ENCODE data around the gene MAGI1. TPM values are rescaled to one million over a fixed set of nuclear protein-coding genes. Genes with fewer than 3 reads are reported as not detected.

MAGI1 gene
- polyA plus RNA-seq, 5 donors: 17.5 to 29.3 (median 27.6) TPM

DNA sequence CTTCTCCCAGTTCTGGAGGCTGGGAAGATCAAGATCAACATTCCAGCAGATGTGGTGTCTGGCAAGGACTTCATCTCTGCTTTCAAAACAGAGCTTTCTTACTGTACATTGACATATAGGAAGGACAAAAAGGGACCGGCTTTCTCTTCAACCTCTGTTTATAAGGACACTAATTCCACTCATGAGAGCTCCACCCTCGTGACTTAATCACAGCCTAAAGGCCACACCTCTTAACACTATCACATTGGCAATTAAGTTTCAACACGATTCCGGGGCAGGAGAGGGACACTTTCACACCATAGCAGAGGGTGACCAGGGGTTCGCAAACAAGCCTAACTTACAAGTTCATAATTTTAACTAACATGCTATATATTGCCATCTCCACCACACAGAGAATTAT is 231.5 kb downstream of the MAGI1 start:
- no peak for DNase-seq

DNA sequence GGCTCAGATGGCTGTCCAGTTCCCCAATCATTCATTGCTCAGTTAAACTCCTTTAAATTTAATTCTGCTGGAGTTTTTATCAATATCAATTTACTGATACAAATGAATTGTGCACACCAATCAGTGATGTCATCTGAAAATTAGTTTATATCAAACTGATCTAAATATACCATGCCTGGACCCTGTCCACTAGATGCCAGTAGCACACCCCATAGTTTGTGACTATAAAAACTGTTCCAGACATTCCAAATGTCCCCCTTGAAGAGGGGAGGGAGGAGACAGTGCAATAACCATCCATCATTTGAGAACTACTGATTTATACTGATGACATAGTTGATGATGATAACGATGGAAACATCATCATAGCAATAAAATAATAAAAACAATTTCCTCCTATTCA is 232.1 kb downstream of the MAGI1 start:
- DNase-seq: no peak

- no peak for DNase-seq
These were observed 242.0 kb downstream of the MAGI1 start for GRCh38 chr3:65796676-65797075.

DNA sequence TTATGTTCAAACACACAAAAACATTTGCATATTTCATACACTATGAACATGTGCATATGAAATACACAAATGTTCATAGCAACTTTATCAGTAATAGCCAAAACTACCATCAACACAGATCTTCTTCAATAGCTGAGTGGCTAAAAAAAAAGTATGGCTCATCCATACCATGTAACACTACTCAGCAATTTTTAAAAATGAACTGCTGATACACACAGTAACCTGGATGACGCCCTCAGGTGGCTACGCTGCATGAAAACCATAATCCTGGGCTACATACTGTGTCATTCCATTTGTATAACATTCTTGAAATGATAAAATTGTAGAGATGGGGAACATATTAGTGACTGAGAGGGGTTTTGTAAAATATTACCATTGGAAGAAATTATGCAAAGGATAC is 243.6 kb downstream of the MAGI1 start:
- no peak for DNase-seq

- no peak for DNase-seq
These were observed 245.1 kb downstream of the MAGI1 start for GRCh38 chr3:65793495-65794200.

DNA sequence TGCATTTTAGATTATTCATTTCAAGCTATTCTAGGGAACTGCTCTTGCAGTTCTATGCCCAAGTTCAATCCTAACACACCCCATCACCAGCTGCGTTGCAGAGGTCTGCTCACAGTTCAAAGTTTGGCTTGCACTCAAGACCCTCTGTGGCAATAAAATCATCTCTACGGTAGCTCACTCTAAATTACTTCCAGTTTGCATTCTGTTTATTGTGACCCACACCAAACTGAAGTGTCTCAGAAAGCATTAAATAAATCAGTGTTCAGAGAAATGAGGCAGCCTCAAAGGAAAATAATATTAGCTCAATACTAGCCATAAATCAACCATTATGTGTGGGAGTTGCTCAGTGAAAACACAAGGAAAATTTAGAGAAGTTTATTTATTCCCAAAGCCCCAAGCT is 250.3 kb downstream of the MAGI1 start:
- no peak for DNase-seq

DNA sequence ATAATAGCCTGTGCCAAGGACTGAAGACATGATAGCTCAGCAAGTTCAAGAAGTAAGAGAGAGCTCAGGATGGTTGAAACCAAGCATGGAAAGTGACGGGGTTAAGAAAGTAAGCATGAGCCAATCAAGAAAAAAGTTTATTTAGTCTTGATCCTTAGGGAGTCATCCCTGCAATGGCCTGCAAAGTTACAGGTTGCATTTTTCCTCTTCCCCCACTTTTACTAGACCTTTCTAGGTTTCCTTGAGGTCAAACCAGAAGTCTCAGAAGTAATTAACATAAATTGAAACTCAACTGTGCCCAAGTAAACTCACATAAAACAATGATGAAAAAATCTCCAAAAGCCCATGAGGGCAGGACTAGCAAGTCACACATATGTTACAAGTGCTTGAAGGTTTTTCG is 250.9 kb downstream of the MAGI1 start:
- DNase-seq: no peak

DNA sequence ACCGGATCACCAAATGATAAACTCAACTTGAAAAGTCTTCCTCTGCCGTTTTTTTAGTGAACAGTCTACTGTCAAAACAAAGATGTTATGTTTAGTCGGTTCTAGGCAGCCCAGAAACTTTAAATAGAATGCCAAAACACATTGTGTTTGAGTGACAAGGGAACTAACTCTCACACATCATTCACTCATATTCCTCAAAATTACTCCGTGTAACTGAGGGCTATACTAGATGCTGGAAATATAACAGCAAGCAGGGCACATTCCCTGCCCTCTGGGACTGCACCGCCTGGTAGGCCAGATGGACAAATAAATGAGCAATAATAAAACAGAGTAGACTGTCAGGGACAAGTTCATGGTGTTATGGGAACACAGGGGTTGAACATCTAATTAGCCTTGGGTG is 251.4 kb downstream of the MAGI1 start:
- no peak for DNase-seq

DNA sequence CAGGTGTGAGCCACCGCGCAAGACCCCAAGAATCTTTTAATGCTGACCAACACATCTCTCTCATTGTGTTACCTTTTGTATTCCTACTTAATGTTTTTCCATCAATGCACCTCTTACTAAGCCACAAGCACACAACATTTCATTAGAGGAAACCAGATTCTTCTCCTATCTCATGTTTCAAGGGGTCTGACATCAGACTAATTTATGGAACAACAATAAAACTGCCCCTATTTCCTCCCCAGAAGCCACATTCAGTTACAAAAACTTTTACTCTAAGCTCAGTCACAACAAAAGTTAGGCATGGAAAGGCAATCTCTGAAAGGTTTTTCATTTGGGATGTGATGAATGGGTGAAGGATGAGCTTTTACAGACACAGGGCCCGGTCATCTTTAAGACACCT is 251.8 kb downstream of the MAGI1 start:
- DNase-seq: no peak

- peak; percentile 32 to 44 for DNase-seq
These were observed 253.6 kb downstream of the MAGI1 start for GRCh38 chr3:65785065-65785645.

DNA sequence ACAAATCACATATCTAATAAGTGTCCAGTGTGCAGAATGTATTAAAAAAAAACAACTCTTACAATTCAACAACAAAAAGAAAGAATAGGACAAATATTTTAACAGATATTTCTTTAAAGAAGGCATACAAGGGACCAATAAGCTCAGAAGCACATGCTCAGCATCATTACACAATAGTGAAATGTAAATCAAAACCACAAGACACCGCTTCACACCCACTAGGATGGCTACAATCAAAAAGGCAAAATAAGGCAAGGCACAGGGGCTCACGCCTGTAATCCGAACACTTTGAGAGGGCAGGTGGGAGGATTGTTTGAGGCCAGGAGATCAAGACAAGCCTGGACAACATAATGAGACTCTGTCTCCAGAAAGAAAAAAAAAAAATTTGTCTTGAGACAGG is 255.6 kb downstream of the MAGI1 start:
- no peak for DNase-seq

DNA sequence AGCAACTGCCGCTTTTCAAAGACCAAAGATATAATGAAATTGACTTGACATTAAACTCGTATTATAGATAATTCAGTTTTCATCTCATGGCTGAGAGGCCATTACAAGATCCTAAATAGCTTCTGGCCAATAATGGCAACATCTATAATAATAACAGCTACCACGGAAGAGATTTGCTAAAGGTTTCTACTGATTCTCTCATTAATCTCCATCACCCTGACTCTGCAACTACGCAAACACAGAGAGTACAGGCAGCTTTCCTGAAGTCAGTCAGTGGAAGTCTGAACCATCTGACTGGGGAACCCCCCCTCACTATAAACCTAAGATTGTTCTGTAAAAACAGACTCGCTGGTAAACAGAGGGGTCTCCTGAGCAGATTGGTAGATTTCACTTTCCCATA is 257.1 kb downstream of the MAGI1 start:
- DNase-seq: no peak

DNA sequence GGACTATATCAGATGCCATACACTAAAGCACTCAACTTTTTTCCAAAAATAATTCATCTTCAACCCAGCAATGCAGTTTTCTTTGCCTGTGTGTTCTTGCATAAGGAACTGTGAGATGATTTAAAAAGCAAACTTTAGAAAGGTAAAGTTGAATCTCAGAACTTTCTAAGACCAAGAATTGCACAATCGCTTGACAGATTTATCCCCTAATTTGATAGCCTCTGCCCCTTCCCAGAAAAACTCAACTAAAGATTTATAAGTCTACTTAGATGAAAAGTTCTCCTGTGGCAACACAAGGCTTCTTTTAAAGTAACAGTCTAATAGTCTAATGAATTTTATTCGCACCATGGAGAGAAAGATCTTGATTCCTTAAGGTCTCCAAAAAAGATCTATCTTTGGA is 259.3 kb downstream of the MAGI1 start:
- no peak for DNase-seq

DNA sequence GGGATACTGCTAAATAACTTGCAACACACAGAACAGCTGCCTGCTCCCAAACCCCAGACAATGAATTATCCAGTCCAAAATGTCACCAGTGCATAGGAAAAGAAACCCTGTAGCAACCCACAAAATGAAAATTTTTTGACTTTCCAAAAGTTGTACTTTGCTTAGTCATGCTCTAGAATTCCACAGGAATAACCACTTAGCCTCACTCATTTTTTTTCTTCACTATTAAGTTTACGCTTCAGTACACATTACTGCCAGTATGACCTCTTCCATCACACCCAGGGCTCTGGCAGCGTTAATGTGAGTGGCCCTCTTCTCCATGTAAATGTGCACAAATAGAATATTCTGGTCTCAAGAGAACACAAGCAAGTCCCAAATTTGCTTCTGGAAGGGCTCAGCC is 259.8 kb downstream of the MAGI1 start:
- DNase-seq: no peak

- no peak for DNase-seq
These were observed 261.7 kb downstream of the MAGI1 start for GRCh38 chr3:65777050-65777449.

GRCh38 chr3:65776494-65776893 is 262.2 kb downstream of the MAGI1 start:
- DNase-seq: no peak

GRCh38 chr3:65776081-65776480 is 262.6 kb downstream of the MAGI1 start:
- DNase-seq: no peak

DNA sequence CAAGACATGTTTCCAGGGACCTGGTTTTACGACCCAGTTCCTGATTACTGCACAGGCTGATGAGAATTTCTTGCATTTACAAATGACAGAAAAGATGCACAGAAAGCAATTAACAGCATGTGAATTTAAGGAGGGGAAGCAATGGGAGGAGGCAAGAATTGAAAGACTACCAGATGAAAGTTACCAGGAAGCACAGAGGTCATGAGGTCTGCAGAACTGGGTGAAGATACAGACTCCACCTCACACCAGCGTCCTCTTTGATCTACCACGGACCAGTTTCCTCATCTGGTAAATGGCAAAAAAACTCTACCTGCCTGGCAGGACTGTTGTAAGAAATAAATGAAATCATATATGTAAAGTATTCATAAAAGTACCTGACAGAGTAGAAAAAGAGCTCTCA is 266.0 kb downstream of the MAGI1 start:
- DNase-seq: no peak

GRCh38 chr3:65767551-65767950 is 271.2 kb downstream of the MAGI1 start:
- DNase-seq: no peak

DNA sequence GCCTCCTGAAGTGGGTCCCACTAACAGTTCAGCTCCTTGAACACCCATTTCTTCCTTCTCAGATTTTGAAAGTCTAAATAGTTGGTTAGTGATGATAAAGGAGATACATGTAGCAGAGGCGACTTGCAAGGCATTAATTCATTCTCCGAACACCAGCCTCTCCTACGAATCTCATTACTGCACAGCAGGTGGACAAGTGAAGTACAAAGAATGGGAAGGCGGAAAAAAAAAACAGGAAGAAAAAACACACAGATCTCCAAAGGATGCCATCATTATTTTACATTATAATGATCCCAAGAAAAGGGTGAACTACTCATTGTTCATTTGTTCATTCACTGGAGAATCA is 276.5 kb downstream of the MAGI1 start:
- DNase-seq: no peak

DNA sequence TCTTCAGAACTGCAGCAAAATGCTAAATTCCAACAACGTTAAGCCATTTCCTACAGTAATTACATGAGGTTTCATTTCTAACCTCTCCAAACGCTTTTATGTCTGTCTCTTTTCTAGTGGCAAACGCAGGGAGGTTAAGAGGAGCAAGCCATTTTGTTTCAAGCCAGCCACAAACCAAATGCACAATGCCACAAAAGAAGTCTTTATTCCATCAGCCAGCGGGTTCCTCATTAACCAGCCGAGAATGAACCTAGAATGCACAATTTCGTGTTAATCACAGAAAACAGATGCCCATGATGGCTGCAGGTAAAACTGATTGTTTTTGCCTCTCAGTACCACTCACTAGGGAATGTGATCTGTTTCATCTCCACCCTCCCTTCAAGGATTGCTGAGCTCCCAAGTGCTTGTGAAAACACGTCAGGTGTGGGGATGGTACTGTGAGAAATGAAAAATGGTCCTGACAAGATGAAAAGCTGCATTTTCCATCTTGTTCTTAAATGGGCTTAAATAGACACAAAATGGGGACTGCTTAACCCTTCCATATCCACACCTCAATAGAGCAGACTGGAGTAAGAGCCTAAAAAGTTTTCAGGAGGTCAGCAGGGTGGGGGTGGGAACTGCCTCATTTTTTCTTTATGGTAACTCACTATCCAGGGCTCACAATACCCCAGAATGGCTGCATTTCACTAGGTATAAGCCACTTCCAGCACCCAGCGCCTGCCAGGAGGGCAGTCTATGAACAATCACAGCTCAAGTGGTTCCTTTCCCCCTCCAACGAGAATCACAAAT is 277.1 kb downstream of the MAGI1 start:
- DNase-seq: no peak

GRCh38 chr3:65758876-65759598 is 279.7 kb downstream of the MAGI1 start:
- no peak for DNase-seq

- DNase-seq: no peak
These were observed 280.3 kb downstream of the MAGI1 start for GRCh38 chr3:65758438-65758837.

Data from right lung (tissue), 5 donors.